Measurements from ENCODE around the gene CTSW. TPM values are rescaled to one million over a fixed set of nuclear protein-coding genes. Genes with fewer than 3 reads are reported as not detected.
A peak's percentile ranks its signal among the peaks of the same experiment; 100 is the strongest.

The CTSW gene
- polyA plus RNA-seq, 1 donor (not counting 4 experiments of a cell fraction or from before 2014, with no cell fraction given), result not detected

GRCh38 chr11:65860278-65861164, 19.1 kb upstream of the CTSW start, which contains the start of gene MUS81:
Gene MUS81 (plus strand): TSS chr11:65860433. CDS start chr11:65860754, 321 bp downstream.
- Histone ChIP-seq H3K27ac (ENCODE audit: control insufficient read depth, insufficient read depth, low read length) (peak within 1 kb of the TSS; percentile 90), H3K27me3 (ENCODE audit: control insufficient read depth, extremely low read depth, insufficient read depth, low read length) (no peaks in the 10 kb centered on the region), H3K36me3 (ENCODE audit: control insufficient read depth in 2 of 2, extremely low read depth in 1 of 2, insufficient read depth in 2 of 2, low read length in 2 of 2) (peaks cover 38 to 48% of the 10 kb centered on the region in 2 experiments), H3K9me1 (ENCODE audit: control insufficient read depth, extremely low read depth, insufficient read depth, low read length) (peaks cover 7% of the 10 kb centered on the region), H3K4me1 (ENCODE audit: control insufficient read depth, extremely low read depth, insufficient read depth, low read length) (peaks cover 29% of the 10 kb centered on the region), H2AFZ (ENCODE audit: control insufficient read depth, low read length) (peak within 1 kb of the TSS; percentile 79), H3K9me3 (ENCODE audit: control insufficient read depth, low read depth, low read length) (no peaks in the 10 kb centered on the region), H3K4me3 (ENCODE audit: control insufficient read depth in 2 of 3, extremely low read depth in 1 of 3, insufficient read depth in 2 of 3, low read depth in 1 of 3, low read length in 3 of 3) (peak within 1 kb of the TSS; percentile 83 to 96 (median 91)), H3K9ac (ENCODE audit: control insufficient read depth, extremely low read depth, insufficient read depth, low read length) (peak within 1 kb of the TSS; percentile 83), H4K20me1 (ENCODE audit: control insufficient read depth, extremely low read depth, insufficient read depth, low read length) (peaks cover 18% of the 10 kb centered on the region), H3K4me2 (ENCODE audit: control insufficient read depth, extremely low read depth, insufficient read depth, low read depth, low read length) (peak within 1 kb of the TSS; percentile 92), H3K79me2 (ENCODE audit: control insufficient read depth, insufficient read depth, low read length) (peaks cover 53% of the 10 kb centered on the region)
- dilution Hi-C loops (cut with MboI; ENCODE audit: extremely low pct_ligation_motif_present, low sequenced_read_pairs), result no loop called here
- FAIRE-seq (no peak), DNase-seq (ENCODE audit: low read depth, low spot score) (peak; percentile 94)
- TF ChIP-seq CTCF (optimal IDR thresholded peaks at IDR 0.05 in 1 of 3, IDR thresholded peaks at IDR 0.05 in 1 of 3, conservative IDR thresholded peaks at IDR 0.05 in 1 of 3; ENCODE audit: extremely low read depth in 1 of 3, insufficient read depth in 2 of 3, low read length in 3 of 3), result peak; percentile 84 to 92 (median 91)
- no peak for TF ChIP-seq EZH2 (IDR thresholded peaks at IDR 0.05; ENCODE audit: low read length)

DNA sequence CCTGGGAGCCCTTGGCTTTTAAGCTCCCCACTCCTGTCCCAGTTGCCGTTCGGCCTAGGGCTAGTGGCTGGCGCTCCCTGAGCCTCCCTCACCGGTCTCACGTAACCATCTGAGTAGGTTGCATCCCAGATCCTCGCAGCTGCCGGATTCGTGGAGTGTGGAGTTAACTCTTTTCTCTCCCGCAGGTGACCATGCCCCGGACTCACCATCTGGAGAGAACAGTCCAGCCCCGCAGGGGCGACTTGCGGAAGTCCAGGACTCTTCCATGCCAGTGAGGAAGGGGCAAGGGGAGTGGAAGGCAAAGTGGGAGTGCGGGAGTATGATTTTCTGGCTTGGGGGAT, 18.5 kb upstream of the CTSW start:
- TF ChIP-seq EZH2 (IDR thresholded peaks at IDR 0.05; ENCODE audit: low read length), result no peak
- TF ChIP-seq CTCF (optimal IDR thresholded peaks at IDR 0.05 in 1 of 3, IDR thresholded peaks at IDR 0.05 in 1 of 3, conservative IDR thresholded peaks at IDR 0.05 in 1 of 3; ENCODE audit: extremely low read depth in 1 of 3, insufficient read depth in 2 of 3, low read length in 3 of 3), result no peak
- FAIRE-seq (no peak), DNase-seq (ENCODE audit: low read depth, low spot score) (no peak)
- peaks cover 47% of the 10 kb centered on the region for H3K79me2 ChIP-seq (ENCODE audit: control insufficient read depth, insufficient read depth, low read length)
- peak overlapping the region; percentile 83 for H3K9ac ChIP-seq (ENCODE audit: control insufficient read depth, extremely low read depth, insufficient read depth, low read length)
- peak overlapping the region; percentile 79 for H2AFZ ChIP-seq (ENCODE audit: control insufficient read depth, low read length)
- H3K4me2 ChIP-seq (ENCODE audit: control insufficient read depth, extremely low read depth, insufficient read depth, low read depth, low read length), result peak overlapping the region; percentile 92
- peaks cover 37 to 48% of the 10 kb centered on the region in 2 experiments for H3K36me3 ChIP-seq (ENCODE audit: control insufficient read depth in 2 of 2, extremely low read depth in 1 of 2, insufficient read depth in 2 of 2, low read length in 2 of 2)
- peaks cover 12% of the 10 kb centered on the region for H4K20me1 ChIP-seq (ENCODE audit: control insufficient read depth, extremely low read depth, insufficient read depth, low read length)
- peak overlapping the region; percentile 83 to 96 (median 91) for H3K4me3 ChIP-seq (ENCODE audit: control insufficient read depth in 2 of 3, extremely low read depth in 1 of 3, insufficient read depth in 2 of 3, low read depth in 1 of 3, low read length in 3 of 3)
- dilution Hi-C loops (cut with MboI; ENCODE audit: extremely low pct_ligation_motif_present, low sequenced_read_pairs), result no loop called here
- H3K4me1 ChIP-seq (ENCODE audit: control insufficient read depth, extremely low read depth, insufficient read depth, low read length), result peaks cover 23% of the 10 kb centered on the region
- no peaks in the 10 kb centered on the region for H3K9me3 ChIP-seq (ENCODE audit: control insufficient read depth, low read depth, low read length)
- H3K9me1 ChIP-seq (ENCODE audit: control insufficient read depth, extremely low read depth, insufficient read depth, low read length), result peaks cover 5% of the 10 kb centered on the region
- H3K27me3 ChIP-seq (ENCODE audit: control insufficient read depth, extremely low read depth, insufficient read depth, low read length), result no peaks in the 10 kb centered on the region
- H3K27ac ChIP-seq (ENCODE audit: control insufficient read depth, insufficient read depth, low read length), result peak overlapping the region; percentile 90
